Loucy (cell line): ENCODE data around the gene TMEM253.

Experiments
- EZH2phosphoT487 ChIP-seq: fragments of 200-600 bp; IDR thresholded peaks from 2 replicates; pipeline ENCODE4 v1.6.1; 2018; ENCODE audit warnings: antibody characterized with exemption, mild to moderate bottlenecking, moderate library complexity, borderline replicate concordance
- TF ChIP-seq, protein P1 (sequence below): fragments of 200-600 bp; sonication (generic); conservative IDR thresholded peaks from 2 replicates; pipeline ENCODE4 v1.5.1; 2014; ENCODE audit warnings: mild to moderate bottlenecking, antibody characterized with exemption, low read length

DNA sequence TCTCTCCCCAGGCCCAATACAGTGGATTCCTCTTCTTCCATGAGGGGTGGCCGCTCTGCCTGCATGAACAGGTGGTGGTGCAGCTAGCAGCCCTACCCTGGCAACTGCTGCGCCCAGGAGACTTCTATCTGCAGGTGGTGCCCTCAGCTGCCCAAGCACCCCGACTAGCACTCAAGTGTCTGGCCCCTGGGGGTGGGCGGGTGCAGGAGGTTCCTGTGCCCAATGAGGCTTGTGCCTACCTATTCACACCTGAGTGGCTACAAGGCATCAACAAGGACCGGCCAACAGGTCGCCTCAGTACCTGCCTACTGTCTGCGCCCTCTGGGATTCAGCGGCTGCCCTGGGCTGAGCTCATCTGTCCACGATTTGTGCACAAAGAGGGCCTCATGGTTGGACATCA is 26.9 kb upstream of the TMEM253 start:
- TF ChIP-seq, protein P1, sequence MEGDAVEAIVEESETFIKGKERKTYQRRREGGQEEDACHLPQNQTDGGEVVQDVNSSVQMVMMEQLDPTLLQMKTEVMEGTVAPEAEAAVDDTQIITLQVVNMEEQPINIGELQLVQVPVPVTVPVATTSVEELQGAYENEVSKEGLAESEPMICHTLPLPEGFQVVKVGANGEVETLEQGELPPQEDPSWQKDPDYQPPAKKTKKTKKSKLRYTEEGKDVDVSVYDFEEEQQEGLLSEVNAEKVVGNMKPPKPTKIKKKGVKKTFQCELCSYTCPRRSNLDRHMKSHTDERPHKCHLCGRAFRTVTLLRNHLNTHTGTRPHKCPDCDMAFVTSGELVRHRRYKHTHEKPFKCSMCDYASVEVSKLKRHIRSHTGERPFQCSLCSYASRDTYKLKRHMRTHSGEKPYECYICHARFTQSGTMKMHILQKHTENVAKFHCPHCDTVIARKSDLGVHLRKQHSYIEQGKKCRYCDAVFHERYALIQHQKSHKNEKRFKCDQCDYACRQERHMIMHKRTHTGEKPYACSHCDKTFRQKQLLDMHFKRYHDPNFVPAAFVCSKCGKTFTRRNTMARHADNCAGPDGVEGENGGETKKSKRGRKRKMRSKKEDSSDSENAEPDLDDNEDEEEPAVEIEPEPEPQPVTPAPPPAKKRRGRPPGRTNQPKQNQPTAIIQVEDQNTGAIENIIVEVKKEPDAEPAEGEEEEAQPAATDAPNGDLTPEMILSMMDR = no peak
- no peak for TF ChIP-seq EZH2phosphoT487
